Measurements from ENCODE around the gene FAM111A.

The FAM111A gene

DNA sequence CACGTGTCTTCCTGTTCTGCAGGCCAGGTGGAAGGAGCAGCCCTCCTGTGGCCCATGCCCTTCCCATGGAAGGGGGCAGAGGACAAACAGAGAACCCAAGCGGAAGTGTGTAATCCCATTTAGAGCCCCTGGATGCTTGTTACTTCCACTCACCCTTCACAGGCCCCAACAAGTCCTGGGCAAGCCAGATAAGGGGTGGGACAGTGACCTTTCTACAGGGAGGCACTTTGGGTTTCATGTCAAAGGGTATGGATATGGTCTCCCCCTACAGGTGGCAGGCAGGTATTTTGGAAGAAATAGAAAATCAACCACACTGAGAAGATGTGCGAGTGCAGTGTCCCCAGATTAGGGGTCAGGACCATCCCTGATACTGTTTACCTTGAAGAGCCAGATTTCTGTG lies 58.7 kb downstream of the FAM111A start:
- DNase-seq: no peak

All from AML-193 (cell line).